DMS153 treated with DMSO at 0.1 percent for 48 hours (cell line): ENCODE measurements around the gene PRRT2.
A peak's percentile ranks its signal among the peaks of the same experiment; 100 is the strongest.
"Not testable (repeated sequence)": the region's sequence is repeated elsewhere in the genome, so short reads cannot be mapped to it uniquely, and the experiment has no call there.

ENCODE experiments used
- DNase-seq: peaks from one replicate; lab custom pipeline; 2025; ENCODE audit not compliant: unreplicated experiment; lab: John Stamatoyannopoulos, UW

PRRT2 gene

GRCh38 chr16:29831490-29831889 lies 19.5 kb downstream of the PRRT2 start:
- DNase-seq, result no peak

- not testable (repeated sequence) for DNase-seq
Measured at GRCh38 chr16:29833219-29833618, 21.2 kb downstream of the PRRT2 start.

- no peak for DNase-seq
Measured at GRCh38 chr16:29834079-29834478, 22.1 kb downstream of the PRRT2 start.

- no peak for DNase-seq
Measured at GRCh38 chr16:29835926-29836325, 23.9 kb downstream of the PRRT2 start.

- DNase-seq, result no peak
Measured at GRCh38 chr16:29836623-29837022, 24.6 kb downstream of the PRRT2 start.

- no peak for DNase-seq
Measured at GRCh38 chr16:29837841-29838240, 25.8 kb downstream of the PRRT2 start.

- DNase-seq, result no peak
Measured at GRCh38 chr16:29839822-29840221, 27.8 kb downstream of the PRRT2 start.

GRCh38 chr16:29840240-29840639 lies 28.2 kb downstream of the PRRT2 start:
- no peak for DNase-seq

- DNase-seq, result no peak
Measured at GRCh38 chr16:29841631-29842030, 29.6 kb downstream of the PRRT2 start.

- no peak for DNase-seq
Measured at GRCh38 chr16:29842732-29843346, 30.8 kb downstream of the PRRT2 start.

- DNase-seq, result no peak
Measured at GRCh38 chr16:29843931-29844330, 31.9 kb downstream of the PRRT2 start.

GRCh38 chr16:29844575-29845331 lies 32.8 kb downstream of the PRRT2 start:
- DNase-seq, result no peak

- DNase-seq, result no peak
Measured at GRCh38 chr16:29845656-29846055, 33.7 kb downstream of the PRRT2 start.

GRCh38 chr16:29848420-29849297 lies 36.7 kb downstream of the PRRT2 start:
- peak; percentile 43 for DNase-seq

- no peak for DNase-seq
Measured at GRCh38 chr16:29849505-29849904, 37.5 kb downstream of the PRRT2 start.

- DNase-seq, result no peak
Measured at GRCh38 chr16:29850998-29851397, 39.0 kb downstream of the PRRT2 start.

GRCh38 chr16:29852654-29853053 lies 40.7 kb downstream of the PRRT2 start:
- DNase-seq, result no peak

GRCh38 chr16:29854520-29855100 lies 42.6 kb downstream of the PRRT2 start:
- no peak for DNase-seq

GRCh38 chr16:29857133-29857760 lies 45.3 kb downstream of the PRRT2 start:
- no peak for DNase-seq

GRCh38 chr16:29858149-29858849 lies 46.3 kb downstream of the PRRT2 start:
- DNase-seq, result no peak
